ENCODE measurements around the gene SHISA9.

The SHISA9 gene

GRCh38 chr16:13104772-13105171 is 203.4 kb downstream of the SHISA9 start:
- no peak for FAIRE-seq
- DNase-seq (ENCODE audit: insufficient read length, low spot score), result no peak
- no peak for TF ChIP-seq CTCF (IDR thresholded peaks at IDR 0.05; ENCODE audit: insufficient read depth, missing control alignments)

- DNase-seq (ENCODE audit: insufficient read length, low spot score) (no peak), FAIRE-seq (no peak)
- no peak for TF ChIP-seq CTCF (IDR thresholded peaks at IDR 0.05; ENCODE audit: insufficient read depth, missing control alignments)
These were observed 204.0 kb downstream of the SHISA9 start for GRCh38 chr16:13105427-13105826.

GRCh38 chr16:13106464-13106863 is 205.1 kb downstream of the SHISA9 start:
- DNase-seq (ENCODE audit: insufficient read length, low spot score) (no peak), FAIRE-seq (no peak)
- TF ChIP-seq CTCF (IDR thresholded peaks at IDR 0.05; ENCODE audit: insufficient read depth, missing control alignments), result no peak

GRCh38 chr16:13108126-13108525 is 206.7 kb downstream of the SHISA9 start:
- FAIRE-seq, result no peak
- no peak for DNase-seq (ENCODE audit: insufficient read length, low spot score)
- no peak for TF ChIP-seq CTCF (IDR thresholded peaks at IDR 0.05; ENCODE audit: insufficient read depth, missing control alignments)

- DNase-seq (ENCODE audit: insufficient read length, low spot score) (no peak), FAIRE-seq (no peak)
- TF ChIP-seq CTCF (IDR thresholded peaks at IDR 0.05; ENCODE audit: insufficient read depth, missing control alignments), result no peak
These were observed 207.8 kb downstream of the SHISA9 start for GRCh38 chr16:13109171-13109570.

- no peak for DNase-seq (ENCODE audit: insufficient read length, low spot score)
- FAIRE-seq, result no peak
- TF ChIP-seq CTCF (IDR thresholded peaks at IDR 0.05; ENCODE audit: insufficient read depth, missing control alignments), result no peak
These were observed 208.9 kb downstream of the SHISA9 start for GRCh38 chr16:13110124-13110796.

GRCh38 chr16:13111747-13112146 is 210.3 kb downstream of the SHISA9 start:
- FAIRE-seq (no peak), DNase-seq (ENCODE audit: insufficient read length, low spot score) (no peak)
- TF ChIP-seq CTCF (IDR thresholded peaks at IDR 0.05; ENCODE audit: insufficient read depth, missing control alignments), result no peak
